OCI-M2 (cell line): ENCODE results near the gene AMOTL1.

Source experiments
- DNase-seq: peaks from one replicate; lab custom pipeline; 2025; ENCODE audit not compliant: unreplicated experiment; lab: John Stamatoyannopoulos, UW

Gene AMOTL1

GRCh38 chr11:94924612-94925011 lies 156.5 kb downstream of the AMOTL1 start:
- DNase-seq = no peak

DNA sequence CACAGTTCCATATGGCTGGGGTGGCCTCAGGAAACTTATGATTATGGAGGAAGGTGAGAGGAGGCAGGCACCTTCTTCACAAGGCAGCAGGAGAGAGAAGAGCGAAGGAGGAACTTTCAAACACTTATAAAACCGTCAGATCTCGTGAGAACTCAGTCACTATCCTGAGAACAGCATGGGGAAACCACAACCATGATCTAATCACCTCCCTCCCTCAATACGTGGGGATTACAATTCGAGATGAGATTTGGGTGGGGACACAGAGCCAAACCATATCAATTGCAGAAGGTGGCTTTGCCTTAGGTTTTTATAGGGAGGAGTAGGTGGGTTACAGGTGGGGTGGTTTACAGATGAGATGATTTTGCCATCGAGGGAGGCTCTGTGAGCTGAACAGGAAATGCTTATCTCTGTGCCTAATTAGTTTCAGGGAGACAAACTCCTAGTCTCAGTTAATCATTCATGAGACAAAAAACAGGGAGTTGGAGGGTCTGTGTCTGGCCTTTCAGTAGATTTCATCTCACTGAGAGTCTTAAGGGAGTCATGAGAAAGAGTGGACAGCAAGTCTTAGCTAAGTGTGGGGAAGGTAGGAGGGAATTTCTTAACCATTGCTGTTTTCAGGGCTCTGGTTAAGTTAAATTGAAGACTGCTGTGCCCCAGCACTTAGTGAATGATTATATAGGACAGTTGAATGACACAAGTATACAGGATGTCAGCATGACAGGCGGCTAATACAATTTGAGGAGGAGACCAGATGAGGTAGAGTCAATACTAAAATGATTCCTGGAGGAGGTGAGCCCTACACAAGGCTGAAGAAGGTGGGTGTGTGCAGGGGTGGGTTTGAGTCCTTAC lies 157.5 kb downstream of the AMOTL1 start:
- no peak for DNase-seq

DNA sequence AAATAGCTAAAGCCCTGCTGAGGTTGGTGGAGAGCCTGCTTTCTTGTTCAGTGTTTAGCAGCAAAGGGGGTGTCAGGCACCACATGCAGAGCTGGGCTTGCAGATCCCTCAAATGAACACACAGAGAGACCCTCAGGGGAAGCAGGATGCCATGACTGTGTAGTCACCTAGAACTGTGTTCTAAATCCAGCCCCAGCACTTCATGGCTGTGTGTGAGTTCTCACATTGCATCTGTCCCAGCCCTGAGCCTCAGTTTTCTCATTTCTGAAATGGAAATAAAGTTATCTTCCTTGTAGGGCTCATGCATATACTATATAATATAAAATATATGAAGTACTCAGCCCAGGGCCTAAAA lies 158.1 kb downstream of the AMOTL1 start:
- DNase-seq = no peak
